Trophoblast cell (in vitro differentiated cells and primary cell): ENCODE data around the gene SEMA3A.

Experiments
- DNase-seq, 2 donors: peaks; one replicate each; pipeline ENCODE4 v3.0.0-alpha.2; 2016
- H2AFZ ChIP-seq: 2 replicates; pipeline ENCODE4 v1.6.1; 2013; ENCODE audit warnings: low read length, moderate library complexity, mild to moderate bottlenecking; ENCODE audit not compliant: insufficient read depth, poor library complexity
- H2AK5ac ChIP-seq: 2 replicates; pipeline ENCODE4 v1.6.1; 2013; ENCODE audit warnings: mild to moderate bottlenecking, low read length
- H2BK120ac ChIP-seq: 2 replicates; pipeline ENCODE4 v1.6.1; 2013; ENCODE audit warnings: low read length, mild to moderate bottlenecking, moderate library complexity; ENCODE audit not compliant: insufficient read depth, poor library complexity
- H2BK12ac ChIP-seq: 2 replicates; pipeline ENCODE4 v1.6.1; 2013; ENCODE audit warnings: mild to moderate bottlenecking, low read length, moderate library complexity
- H2BK5ac ChIP-seq: 2 replicates; pipeline ENCODE4 v1.6.1; 2013; ENCODE audit warnings: low read length, low read depth, moderate library complexity, mild to moderate bottlenecking; ENCODE audit not compliant: poor library complexity
- H3K14ac ChIP-seq: 2 replicates; pipeline ENCODE4 v1.6.1; 2013; ENCODE audit warnings: mild to moderate bottlenecking, low read length
- H3K18ac ChIP-seq: 2 replicates; pipeline ENCODE4 v1.6.1; 2013; ENCODE audit warnings: mild to moderate bottlenecking, low read length
- H3K23ac ChIP-seq: 2 replicates; pipeline ENCODE4 v1.6.1; 2013; ENCODE audit warnings: low read length
- H3K27ac ChIP-seq: 2 replicates; pipeline ENCODE4 v1.5.1; 2013; ENCODE audit warnings: low read depth, mild to moderate bottlenecking, inconsistent platforms, low read length, moderate library complexity
- H3K27me3 ChIP-seq: 2 replicates; pipeline ENCODE4 v1.6.1; 2013; ENCODE audit warnings: inconsistent platforms, mild to moderate bottlenecking, low read length, moderate library complexity; ENCODE audit not compliant: insufficient read depth
- H3K36me3 ChIP-seq, 2 experiments: 1 replicate in 1 of 2; 2 replicates in 1 of 2; pipeline ENCODE4 v1.6.1; 2013; ENCODE audit warnings: low read length in 2 of 2, mild to moderate bottlenecking in 2 of 2, moderate library complexity in 1 of 2; ENCODE audit not compliant: insufficient read depth in 2 of 2, control insufficient read depth in 1 of 2
- H3K4ac ChIP-seq: 2 replicates; pipeline ENCODE4 v1.6.1; 2013; ENCODE audit warnings: low read depth, mild to moderate bottlenecking, low read length, moderate library complexity
- H3K4me1 ChIP-seq, 2 experiments: 1 replicate in 1 of 2; 2 replicates in 1 of 2; pipeline ENCODE4 v1.6.1; 2013; ENCODE audit warnings: low read length in 2 of 2, mild to moderate bottlenecking in 2 of 2, moderate library complexity in 1 of 2; ENCODE audit not compliant: insufficient read depth in 2 of 2, control insufficient read depth in 1 of 2
- H3K4me2 ChIP-seq: 2 replicates; pipeline ENCODE4 v1.6.1; 2013; ENCODE audit warnings: inconsistent platforms, mild to moderate bottlenecking, low read length, moderate library complexity
- H3K4me3 ChIP-seq: 2 replicates; pipeline ENCODE4 v1.5.1; 2013; ENCODE audit warnings: mild to moderate bottlenecking, low read depth, low read length, inconsistent platforms
- H3K79me1 ChIP-seq: one replicate; pipeline ENCODE4 v1.6.1; 2013; ENCODE audit warnings: low read length
- H3K79me2 ChIP-seq: 2 replicates; pipeline ENCODE4 v1.6.1; 2013; ENCODE audit warnings: low read length, mild to moderate bottlenecking; ENCODE audit not compliant: control insufficient read depth, insufficient read depth, poor library complexity
- H3K9ac ChIP-seq: 2 replicates; pipeline ENCODE4 v1.6.1; 2013; ENCODE audit warnings: mild to moderate bottlenecking, low read length
- H3K9me3 ChIP-seq: 2 replicates; pipeline ENCODE4 v1.6.1; 2013; ENCODE audit warnings: low read depth, mild to moderate bottlenecking, control low read depth, inconsistent platforms, low read length; ENCODE audit not compliant: insufficient read depth
- H4K12ac ChIP-seq: 2 replicates; pipeline ENCODE4 v1.6.1; 2013; ENCODE audit warnings: low read depth, mild to moderate bottlenecking, low read length, moderate library complexity
- H4K8ac ChIP-seq: 2 replicates; pipeline ENCODE4 v1.6.1; 2013; ENCODE audit warnings: low read depth, mild to moderate bottlenecking, low read length, moderate library complexity
- H4K91ac ChIP-seq: one replicate; pipeline ENCODE4 v1.6.1; 2013; ENCODE audit warnings: low read depth, mild to moderate bottlenecking, low read length, moderate library complexity
- WGBS: extraction: QIAGEN DNeasy Blood & Tissue Kit; methylation state at CpG from one replicate; pipeline ENCODE4 v1.1.7; 2013; ENCODE audit warnings: missing lambda C conversion rate; ENCODE audit not compliant: insufficient read length, insufficient coverage; ENCODE audit errors: extremely low coverage; 5-methylcytosine and 5-hydroxymethylcytosine counted together

The SEMA3A gene

DNA sequence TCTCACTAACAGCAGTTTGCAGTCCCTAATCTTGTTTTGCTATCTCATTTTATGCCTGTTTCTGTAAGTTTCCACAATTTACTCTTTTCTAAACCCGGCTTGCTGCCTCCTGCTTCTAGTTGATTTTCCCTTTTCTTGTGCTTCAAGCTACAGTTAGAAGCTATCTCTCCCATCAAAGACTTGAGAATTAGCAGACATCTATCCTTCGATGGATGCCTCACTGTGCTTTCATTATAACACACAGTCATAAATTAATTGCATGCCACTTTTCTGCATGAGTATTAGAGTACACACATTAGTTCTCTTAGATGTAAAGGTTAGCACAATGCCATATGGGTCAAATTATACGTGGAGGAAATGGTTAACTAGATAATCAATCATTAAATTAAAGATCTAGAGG lies 48.7 kb downstream of the SEMA3A start:
- H3K4me2 ChIP-seq, result peak overlapping the region; percentile 4
- H3K9me3 ChIP-seq, result no peaks in the 10 kb centered on the region
- H3K4me3 ChIP-seq, result no peak overlapping the region
- peak overlapping the region; percentile 65 for H3K27ac ChIP-seq
- no peak overlapping the region for H2BK120ac ChIP-seq
- no peak overlapping the region for H3K14ac ChIP-seq
- H2AK5ac ChIP-seq, result no peak overlapping the region
- H3K27me3 ChIP-seq, result no peaks in the 10 kb centered on the region
- no peak overlapping the region for H4K91ac ChIP-seq
- H3K36me3 ChIP-seq, result no peaks in the 10 kb centered on the region
- no peak overlapping the region for H3K18ac ChIP-seq
- H3K79me1 ChIP-seq, result peaks cover 4% of the 10 kb centered on the region
- no peak overlapping the region for H2BK12ac ChIP-seq
- H3K4ac ChIP-seq, result no peak overlapping the region
- H2BK5ac ChIP-seq, result no peak overlapping the region
- H3K9ac ChIP-seq, result no peak overlapping the region
- H3K79me2 ChIP-seq, result no peaks in the 10 kb centered on the region
- H4K12ac ChIP-seq, result no peak overlapping the region
- H2AFZ ChIP-seq, result no peak overlapping the region
- DNase-seq, result no peak
- WGBS, result no CpG with 5 or more reads among the region's 3 CpGs
- no peak overlapping the region for H3K23ac ChIP-seq
- peaks cover 0 to 2% of the 10 kb centered on the region in 2 experiments for H3K4me1 ChIP-seq
- no peak overlapping the region for H4K8ac ChIP-seq

DNA sequence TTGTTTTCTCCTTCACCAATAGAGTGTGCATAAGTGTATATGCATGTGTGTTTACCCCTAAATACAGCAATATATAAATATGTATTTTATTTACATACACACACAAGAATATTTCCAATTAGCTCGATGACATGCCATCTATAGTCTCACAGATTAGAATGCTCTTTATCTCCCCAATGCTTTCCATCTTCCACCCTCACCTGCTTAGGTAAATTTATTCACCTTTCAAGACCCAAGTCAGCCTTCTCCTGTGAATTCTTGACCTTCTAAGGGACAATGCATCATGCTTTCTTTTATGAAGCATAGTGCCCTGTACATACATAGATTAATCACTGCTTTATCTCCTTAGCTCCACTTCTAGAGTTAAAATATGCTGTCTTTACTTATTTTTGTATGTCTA lies 49.7 kb downstream of the SEMA3A start:
- H2BK12ac ChIP-seq, result no peak overlapping the region
- no peaks in the 10 kb centered on the region for H3K79me1 ChIP-seq
- H4K12ac ChIP-seq, result no peak overlapping the region
- no peak overlapping the region for H3K4ac ChIP-seq
- H2BK120ac ChIP-seq, result peak overlapping the region; percentile 60
- no peak for DNase-seq
- no peak overlapping the region for H3K4me3 ChIP-seq
- H3K36me3 ChIP-seq, result no peaks in the 10 kb centered on the region
- WGBS, result no CpG with 5 or more reads among the region's 1 CpG
- no peak overlapping the region for H2BK5ac ChIP-seq
- H4K91ac ChIP-seq, result no peak overlapping the region
- H3K9ac ChIP-seq, result no peak overlapping the region
- no peaks in the 10 kb centered on the region for H3K9me3 ChIP-seq
- H3K27ac ChIP-seq, result peak overlapping the region; percentile 40
- no peak overlapping the region for H2AFZ ChIP-seq
- H3K18ac ChIP-seq, result no peak overlapping the region
- no peak overlapping the region for H3K14ac ChIP-seq
- H3K27me3 ChIP-seq, result no peaks in the 10 kb centered on the region
- peaks cover 0 to 2% of the 10 kb centered on the region in 2 experiments for H3K4me1 ChIP-seq
- no peak overlapping the region for H3K23ac ChIP-seq
- H3K4me2 ChIP-seq, result no peak overlapping the region
- H3K79me2 ChIP-seq, result no peaks in the 10 kb centered on the region
- H4K8ac ChIP-seq, result no peak overlapping the region
- H2AK5ac ChIP-seq, result no peak overlapping the region

DNA sequence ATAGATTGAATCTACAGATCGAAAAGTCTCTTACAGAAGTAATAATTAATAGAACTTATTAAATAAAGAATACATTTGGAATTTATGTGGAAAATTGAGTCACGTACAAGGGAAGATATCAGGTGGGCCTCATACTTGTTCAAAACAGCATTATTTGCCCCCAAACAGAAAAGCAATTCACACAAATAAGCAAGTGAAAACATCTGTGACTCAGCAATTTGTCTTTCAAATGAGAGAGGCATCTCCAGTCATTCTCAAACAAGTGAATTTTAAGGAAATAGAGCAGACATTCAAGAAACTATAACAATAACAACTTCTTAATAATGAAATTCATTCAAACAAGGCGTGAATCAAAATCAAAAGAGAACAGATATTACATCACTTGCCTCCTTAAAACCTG lies 50.1 kb downstream of the SEMA3A start:
- no peak for DNase-seq
- no CpG with 5 or more reads among the region's 3 CpGs for WGBS
- H3K23ac ChIP-seq, result no peak overlapping the region

DNA sequence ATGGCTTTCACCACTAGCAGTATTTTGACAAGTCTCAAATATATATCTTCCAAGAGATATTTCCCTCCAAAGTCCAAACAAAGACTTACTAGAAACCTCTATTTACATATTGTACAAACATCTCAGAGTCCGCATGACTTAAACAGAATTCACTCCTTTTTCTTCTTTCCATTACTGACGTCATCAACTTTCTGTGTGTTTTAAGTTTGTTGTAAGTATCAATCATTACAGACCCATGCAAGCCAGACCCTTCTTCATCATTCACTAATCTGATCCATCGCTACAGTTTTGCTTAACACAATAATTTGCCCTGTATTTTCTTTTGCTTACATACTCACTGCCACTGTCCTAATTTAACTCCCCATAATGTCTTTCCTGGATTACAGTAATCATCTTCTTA lies 51.9 kb downstream of the SEMA3A start:
- Histone ChIP-seq H4K91ac (no peak overlapping the region), H2BK120ac (no peak overlapping the region), H2AK5ac (no peak overlapping the region), H2BK12ac (no peak overlapping the region), H3K27me3 (no peaks in the 10 kb centered on the region), H3K27ac (no peak overlapping the region), H2AFZ (no peak overlapping the region), H3K23ac (no peak overlapping the region), H3K4me3 (no peak overlapping the region), H3K36me3 (no peaks in the 10 kb centered on the region), H3K4ac (no peak overlapping the region), H2BK5ac (no peak overlapping the region), H3K4me2 (no peak overlapping the region), H3K9me3 (no peaks in the 10 kb centered on the region), H3K4me1 (peaks cover 0 to 2% of the 10 kb centered on the region in 2 experiments), H3K14ac (no peak overlapping the region), H3K18ac (no peak overlapping the region), H3K79me1 (no peaks in the 10 kb centered on the region), H3K9ac (no peak overlapping the region), H4K8ac (no peak overlapping the region), H3K79me2 (no peaks in the 10 kb centered on the region), H4K12ac (no peak overlapping the region)
- DNase-seq, result no peak
- no CpG with 5 or more reads among the region's 3 CpGs for WGBS

More for the DNA sequence above, 50.1 kb downstream of the SEMA3A start:
- Histone ChIP-seq H3K36me3 (no peaks in the 10 kb centered on the region), H2BK120ac (no peak overlapping the region), H3K4ac (no peak overlapping the region), H4K8ac (no peak overlapping the region), H3K9ac (no peak overlapping the region), H3K18ac (no peak overlapping the region), H3K14ac (no peak overlapping the region), H3K79me1 (no peaks in the 10 kb centered on the region), H2BK5ac (no peak overlapping the region), H3K4me2 (no peak overlapping the region), H4K12ac (no peak overlapping the region), H3K4me3 (no peak overlapping the region), H2BK12ac (no peak overlapping the region), H2AFZ (no peak overlapping the region), H3K79me2 (no peaks in the 10 kb centered on the region), H3K27me3 (no peaks in the 10 kb centered on the region), H3K27ac (no peak overlapping the region), H3K4me1 (peaks cover 0 to 2% of the 10 kb centered on the region in 2 experiments), H2AK5ac (no peak overlapping the region), H4K91ac (no peak overlapping the region), H3K9me3 (no peaks in the 10 kb centered on the region)
